Cardiac fibroblast (primary cell): ENCODE data around the gene KRT3.

Experiments used
- DNase-seq, 2 donors: peaks; one replicate each; pipeline versions ENCODE4 v3.0.0 to v3.0.0-alpha.2; 2010; ENCODE audit warnings: low read depth in 2 of 2
- H3K4me3 ChIP-seq, 2 donors: replicated peaks in 1 of 2; 1 replicate in 1 of 2; 2 replicates in 1 of 2; pipeline ENCODE4 v1.5.1; 2011; ENCODE audit warnings: low read depth in 2 of 2, low read length in 2 of 2, mild to moderate bottlenecking in 2 of 2, moderate library complexity in 1 of 2
- CTCF ChIP-seq: IDR thresholded peaks from one replicate; pipeline ENCODE4 v1.5.1; 2011; ENCODE audit warnings: low read depth, mild to moderate bottlenecking, low read length, inconsistent platforms

KRT3 gene

DNA sequence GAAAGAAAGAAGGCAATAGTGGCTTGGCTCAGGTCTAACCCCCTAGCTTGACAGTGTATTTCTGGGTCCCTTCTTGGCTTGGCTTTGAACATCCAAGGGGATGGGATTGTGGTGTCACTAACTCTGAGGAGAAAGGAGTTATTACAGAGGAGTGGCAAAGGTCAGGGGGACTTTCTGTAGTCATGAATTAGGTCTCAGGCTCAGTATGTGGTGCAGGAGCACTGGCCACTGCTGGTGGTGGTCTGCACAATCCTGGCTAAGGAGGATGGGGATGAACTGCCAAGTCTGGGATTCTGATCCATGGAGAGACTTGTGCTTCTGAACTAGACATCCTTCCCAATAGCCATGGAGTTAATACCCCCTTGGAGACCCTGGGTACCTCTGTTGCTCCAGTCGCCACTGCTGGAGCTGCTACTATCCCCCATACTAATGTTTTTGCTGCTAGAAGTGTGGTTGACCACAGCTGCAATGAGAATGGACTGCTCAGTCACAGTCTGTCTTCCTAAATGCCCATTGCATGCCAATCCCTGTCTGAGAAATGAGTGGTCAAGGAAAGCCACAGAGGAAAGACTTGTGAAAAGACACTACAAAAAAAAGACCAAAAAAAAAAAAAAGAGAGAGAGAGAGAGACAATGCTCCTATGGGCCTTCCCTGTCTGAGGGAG lies 51.3 kb downstream of the KRT3 start:
- H3K4me3 ChIP-seq: no peak overlapping the region
- no peak for TF ChIP-seq CTCF
- DNase-seq: no peak

- no peak for DNase-seq
- no peak for TF ChIP-seq CTCF
- no peak overlapping the region for H3K4me3 ChIP-seq
Observed at GRCh38 chr12:52742822-52743457, 53.0 kb downstream of the KRT3 start.

GRCh38 chr12:52742196-52742580 lies 53.7 kb downstream of the KRT3 start:
- no peak overlapping the region for H3K4me3 ChIP-seq
- no peak for DNase-seq
- no peak for TF ChIP-seq CTCF

DNA sequence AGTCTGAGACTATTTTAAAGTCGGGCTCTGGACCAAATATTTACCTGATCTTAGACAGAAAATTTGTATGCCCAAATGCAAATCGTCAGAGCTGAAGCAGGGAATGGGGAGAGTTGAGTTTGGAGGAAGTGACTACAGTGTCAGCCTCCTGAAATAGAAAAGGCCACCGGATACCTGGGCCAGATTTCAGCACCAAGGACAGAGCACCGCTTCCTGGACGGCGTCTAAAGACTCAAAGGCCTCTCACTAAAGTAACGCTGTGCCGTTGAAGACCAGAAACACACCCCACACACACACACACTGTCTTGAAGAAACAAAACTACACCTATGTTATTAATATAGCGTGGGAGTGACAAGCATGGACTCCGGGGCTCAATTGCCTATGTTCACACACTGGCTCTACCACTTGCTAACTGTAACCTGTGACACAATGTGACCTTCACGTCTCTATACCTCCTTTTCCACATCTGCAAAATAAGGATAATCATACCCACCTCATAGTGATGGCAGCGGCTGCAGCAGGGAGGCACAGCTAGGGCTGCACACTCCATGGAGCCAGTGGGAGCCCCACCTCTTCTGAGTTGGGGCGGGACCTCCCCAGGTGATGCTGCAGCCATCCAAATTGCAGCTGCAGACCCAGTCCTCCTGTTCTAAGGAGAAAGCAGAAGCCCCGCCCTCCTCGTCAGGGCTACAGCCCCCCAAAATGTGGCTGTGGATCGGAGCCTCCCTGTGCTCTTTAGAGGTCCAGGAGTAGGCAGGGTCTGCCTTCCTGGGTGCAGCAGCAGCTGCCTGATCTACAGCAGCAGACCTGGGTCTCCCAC lies 54.3 kb downstream of the KRT3 start:
- TF ChIP-seq CTCF: no peak
- H3K4me3 ChIP-seq: no peak overlapping the region

DNA sequence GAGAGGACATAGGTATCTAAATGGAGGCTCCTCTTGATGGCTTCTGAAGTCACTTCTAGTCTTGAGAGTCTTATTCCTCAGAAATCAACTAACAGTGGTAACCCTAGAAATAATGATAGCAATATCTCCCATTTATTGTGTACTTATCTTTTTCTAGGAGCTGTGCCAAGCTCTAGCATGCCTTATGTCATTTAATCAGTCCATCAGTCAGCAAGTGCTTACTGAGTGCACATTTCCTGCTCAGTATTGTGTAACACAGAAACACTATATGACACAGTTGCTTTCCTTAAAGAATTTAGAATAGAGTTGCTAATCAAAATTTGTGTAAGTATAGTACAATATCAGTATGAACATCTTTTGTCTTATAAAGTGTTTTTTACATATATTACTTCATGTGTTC lies 55.3 kb downstream of the KRT3 start:
- H3K4me3 ChIP-seq: no peak overlapping the region
- peak in 1 of 2 donors; percentile 36 for DNase-seq
- TF ChIP-seq CTCF: no peak

More for the DNA sequence above, 54.3 kb downstream of the KRT3 start:
- DNase-seq: peak; percentile 57 to 65

DNA sequence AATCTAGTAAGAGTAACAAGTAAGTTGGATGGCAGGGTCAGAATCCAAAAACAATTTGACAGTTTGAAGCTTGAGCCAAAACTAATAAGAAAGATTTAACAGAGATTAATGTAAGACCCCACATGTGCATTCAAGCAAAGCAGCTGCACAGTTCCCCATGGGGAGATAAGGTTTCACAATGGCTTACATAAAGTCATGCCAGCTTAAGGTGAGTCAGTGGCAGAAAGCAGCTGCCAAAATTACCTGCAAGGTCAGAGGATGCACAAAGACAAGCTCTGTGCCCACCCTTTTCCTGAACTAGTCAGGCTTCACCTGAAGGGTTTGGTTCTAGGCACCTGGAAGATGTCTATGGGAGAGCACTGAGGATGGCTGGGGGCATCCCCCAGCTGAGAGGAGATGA lies 56.0 kb downstream of the KRT3 start:
- no peak for DNase-seq
- no peak for TF ChIP-seq CTCF
- H3K4me3 ChIP-seq: no peak overlapping the region
